Breast epithelium (tissue), 4 donors: ENCODE results near the gene DYNC1I1. TPM values are rescaled to one million over a fixed set of nuclear protein-coding genes. Genes with fewer than 3 reads are reported as not detected.

Experiments used
- DNase-seq, 2 donors: peaks; one replicate each; pipeline ENCODE4 v3.0.0-alpha.2; 2019; ENCODE audit warnings: low spot score in 2 of 2
- H3K27ac ChIP-seq, 2 donors: fragments of 200-600 bp; sonication (generic) in 1 of 2; one replicate each; pipeline ENCODE4 v1.5.1; 2016 to 2019; ENCODE audit warnings: mild to moderate bottlenecking in 1 of 2
- H3K27me3 ChIP-seq, 2 donors: fragments of 200-600 bp; sonication (generic) in 1 of 2; one replicate each; pipeline versions ENCODE4 v1.5.1 to v1.6.0; 2017 to 2019; ENCODE audit warnings: control low read depth in 1 of 2, mild to moderate bottlenecking in 1 of 2
- H3K36me3 ChIP-seq: fragments of 200-600 bp; one replicate; pipeline ENCODE4 v1.5.1; 2019
- H3K4me1 ChIP-seq, 2 donors: fragments of 200-600 bp; sonication (generic); one replicate each; pipeline ENCODE4 v1.5.1; 2016 to 2019; ENCODE audit warnings: control low read depth in 1 of 2
- H3K4me3 ChIP-seq, 3 donors: fragments of 200-600 bp; sonication (generic); 1 replicate in 2 of 3; 2 replicates in 1 of 3; pipeline ENCODE4 v1.5.1; 2016 to 2019; ENCODE audit warnings: mild to moderate bottlenecking in 3 of 3, moderate library complexity in 2 of 3
- H3K9me3 ChIP-seq, 2 donors: fragments of 200-600 bp; sonication (generic) in 1 of 2; one replicate each; pipeline ENCODE4 v1.5.1; 2016 to 2019; ENCODE audit warnings: control low read depth in 1 of 2
- POLR2A ChIP-seq: fragments of 450-650 bp; IDR thresholded peaks from one replicate; pipeline ENCODE4 v1.6.1; 2016; ENCODE audit warnings: antibody characterized with exemption, mild to moderate bottlenecking, moderate library complexity
- POLR2AphosphoS5 ChIP-seq, 3 donors: sonication (generic); formaldehyde crosslinking; IDR thresholded peaks; one replicate each; pipeline ENCODE4 v1.6.1; 2017; ENCODE audit warnings: antibody characterized with exemption in 3 of 3
- intact Hi-C: fragments of 100-400 bp; cut with DNase I; formaldehyde crosslinking; loops from one replicate; pipeline ENCODE4 v1.15.1; 2023; ENCODE audit warnings: low total_unique reads
- total RNA-seq, 3 donors: library from RNA; depleted of rRNA; stranded (reverse); fragments of >200 nt; gene quantifications; one replicate each; pipeline ENCODE4 v1.1.0, GENCODE V29; 2016
- TF ChIP-seq, protein P1 (sequence below), 3 donors: fragments of 450-650 bp; IDR thresholded peaks; one replicate each; pipeline ENCODE4 v1.5.1; 2016 to 2017; ENCODE audit warnings: antibody characterized with exemption in 3 of 3, mild to moderate bottlenecking in 3 of 3, moderate library complexity in 3 of 3

Gene DYNC1I1
- total RNA-seq, 3 donors from 2014 or later = 5.7 to 7.7 (median 6.6) TPM

- TF ChIP-seq POLR2AphosphoS5 (IDR thresholded peaks at IDR 0.05) (peak in 2 of 3 donors; percentile 7 to 62), POLR2A (no peak)
- TF ChIP-seq, protein P1, sequence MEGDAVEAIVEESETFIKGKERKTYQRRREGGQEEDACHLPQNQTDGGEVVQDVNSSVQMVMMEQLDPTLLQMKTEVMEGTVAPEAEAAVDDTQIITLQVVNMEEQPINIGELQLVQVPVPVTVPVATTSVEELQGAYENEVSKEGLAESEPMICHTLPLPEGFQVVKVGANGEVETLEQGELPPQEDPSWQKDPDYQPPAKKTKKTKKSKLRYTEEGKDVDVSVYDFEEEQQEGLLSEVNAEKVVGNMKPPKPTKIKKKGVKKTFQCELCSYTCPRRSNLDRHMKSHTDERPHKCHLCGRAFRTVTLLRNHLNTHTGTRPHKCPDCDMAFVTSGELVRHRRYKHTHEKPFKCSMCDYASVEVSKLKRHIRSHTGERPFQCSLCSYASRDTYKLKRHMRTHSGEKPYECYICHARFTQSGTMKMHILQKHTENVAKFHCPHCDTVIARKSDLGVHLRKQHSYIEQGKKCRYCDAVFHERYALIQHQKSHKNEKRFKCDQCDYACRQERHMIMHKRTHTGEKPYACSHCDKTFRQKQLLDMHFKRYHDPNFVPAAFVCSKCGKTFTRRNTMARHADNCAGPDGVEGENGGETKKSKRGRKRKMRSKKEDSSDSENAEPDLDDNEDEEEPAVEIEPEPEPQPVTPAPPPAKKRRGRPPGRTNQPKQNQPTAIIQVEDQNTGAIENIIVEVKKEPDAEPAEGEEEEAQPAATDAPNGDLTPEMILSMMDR (IDR thresholded peaks at IDR 0.05) = no peak
- DNase-seq = peak in 1 of 2 donors; percentile 40
- H3K27ac ChIP-seq = no peak overlapping the region
- intact Hi-C loops = no loop called here
- no peaks in the 10 kb centered on the region for H3K9me3 ChIP-seq
- H3K4me1 ChIP-seq = peaks cover 0 to 5% of the 10 kb centered on the region in 2 donors
- H3K36me3 ChIP-seq = no peaks in the 10 kb centered on the region
- no peak overlapping the region for H3K4me3 ChIP-seq
- no peaks in the 10 kb centered on the region for H3K27me3 ChIP-seq
Measured at GRCh38 chr7:95901006-95901405, 128.7 kb downstream of the DYNC1I1 start.

GRCh38 chr7:95904099-95904498 is 131.7 kb downstream of the DYNC1I1 start:
- H3K9me3 ChIP-seq = no peaks in the 10 kb centered on the region
- TF ChIP-seq POLR2AphosphoS5 (IDR thresholded peaks at IDR 0.05) = no peak
- TF ChIP-seq, protein P1 (IDR thresholded peaks at IDR 0.05) = no peak
- TF ChIP-seq POLR2A = no peak
- H3K27me3 ChIP-seq = peaks cover 0 to 7% of the 10 kb centered on the region in 2 donors
- no peaks in the 10 kb centered on the region for H3K36me3 ChIP-seq
- peaks cover 0 to 5% of the 10 kb centered on the region in 2 donors for H3K4me1 ChIP-seq
- H3K4me3 ChIP-seq = no peak overlapping the region
- no peak for DNase-seq
- intact Hi-C loops = no loop called here
- no peak overlapping the region for H3K27ac ChIP-seq

DNA sequence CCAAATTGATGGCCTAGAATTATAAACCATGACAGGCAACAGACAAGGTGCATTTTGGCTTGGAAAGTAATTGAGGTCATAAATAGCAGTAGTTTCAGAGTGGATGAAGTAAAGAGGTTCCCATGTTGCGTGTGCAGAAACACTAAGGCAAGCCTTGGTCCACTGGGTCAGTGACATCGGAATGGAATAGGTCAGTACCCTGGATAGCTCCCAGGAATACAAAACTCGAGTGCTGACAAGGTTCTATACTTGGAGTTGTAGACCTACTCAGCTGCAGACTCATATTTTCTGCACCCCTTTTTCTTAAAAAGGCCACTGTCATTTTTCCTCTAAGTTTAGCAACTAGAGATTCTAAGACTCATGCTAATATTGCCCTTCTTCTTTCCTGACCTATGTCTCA is 132.8 kb downstream of the DYNC1I1 start:
- no peak overlapping the region for H3K27ac ChIP-seq
- intact Hi-C loops = no loop called here
- peaks cover 0 to 10% of the 10 kb centered on the region in 2 donors for H3K27me3 ChIP-seq
- TF ChIP-seq POLR2A (no peak), POLR2AphosphoS5 (IDR thresholded peaks at IDR 0.05) (no peak)
- TF ChIP-seq, protein P1 (IDR thresholded peaks at IDR 0.05) = no peak
- no peaks in the 10 kb centered on the region for H3K36me3 ChIP-seq
- no peaks in the 10 kb centered on the region for H3K9me3 ChIP-seq
- H3K4me3 ChIP-seq = no peak overlapping the region
- H3K4me1 ChIP-seq = peaks cover 0 to 5% of the 10 kb centered on the region in 2 donors
- no peak for DNase-seq

GRCh38 chr7:95906851-95907250 is 134.5 kb downstream of the DYNC1I1 start:
- H3K4me1 ChIP-seq = no peaks in the 10 kb centered on the region
- H3K36me3 ChIP-seq = no peaks in the 10 kb centered on the region
- H3K27ac ChIP-seq = no peak overlapping the region
- H3K27me3 ChIP-seq = peaks cover 0 to 11% of the 10 kb centered on the region in 2 donors
- TF ChIP-seq POLR2A (no peak), POLR2AphosphoS5 (IDR thresholded peaks at IDR 0.05) (no peak)
- TF ChIP-seq, protein P1 (IDR thresholded peaks at IDR 0.05) = no peak
- intact Hi-C loops = no loop called here
- DNase-seq = no peak
- no peak overlapping the region for H3K4me3 ChIP-seq
- H3K9me3 ChIP-seq = no peaks in the 10 kb centered on the region

GRCh38 chr7:95907337-95907736 is 135.0 kb downstream of the DYNC1I1 start:
- TF ChIP-seq POLR2AphosphoS5 (IDR thresholded peaks at IDR 0.05) (no peak), POLR2A (no peak)
- TF ChIP-seq, protein P1 (IDR thresholded peaks at IDR 0.05) = no peak
- H3K4me1 ChIP-seq = no peaks in the 10 kb centered on the region
- H3K9me3 ChIP-seq = no peaks in the 10 kb centered on the region
- peaks cover 0 to 11% of the 10 kb centered on the region in 2 donors for H3K27me3 ChIP-seq
- no peak for DNase-seq
- no peak overlapping the region for H3K27ac ChIP-seq
- intact Hi-C loops = no loop called here
- no peaks in the 10 kb centered on the region for H3K36me3 ChIP-seq
- H3K4me3 ChIP-seq = no peak overlapping the region
